CD14-positive monocyte (primary cell): Measurements from ENCODE around the gene ITGB3. TPM values are rescaled to one million over a fixed set of nuclear protein-coding genes. Genes with fewer than 3 reads are reported as not detected.
A peak's percentile ranks its signal among the peaks of the same experiment; 100 is the strongest.

ENCODE experiments used
- DNase-seq, 3 donors: peaks; one replicate each; pipeline ENCODE4 v3.0.0-alpha.2; 2011 to 2022
- H2AFZ ChIP-seq: 2 replicates; pipeline ENCODE4 v1.6.0; 2012; ENCODE audit warnings: mild to moderate bottlenecking, low read depth, low read length, inconsistent platforms; ENCODE audit not compliant: insufficient read depth, poor library complexity, severe bottlenecking
- H3K27ac ChIP-seq, 2 donors: 1 replicate in 1 of 2; 2 replicates in 1 of 2; pipeline ENCODE4 v1.5.1; 2012 to 2013; ENCODE audit warnings: low read length in 2 of 2, control low read depth in 1 of 2, inconsistent platforms in 1 of 2, low read depth in 1 of 2, mild to moderate bottlenecking in 1 of 2
- H3K27me3 ChIP-seq, 2 donors: one replicate each; pipeline versions ENCODE4 v1.6.0 to v1.6.1; 2011 to 2013; ENCODE audit warnings: low read length in 2 of 2; ENCODE audit not compliant: control insufficient read depth in 2 of 2, insufficient read depth in 2 of 2
- H3K36me3 ChIP-seq, 2 donors: replicated peaks in 1 of 2; 1 replicate in 1 of 2; 2 replicates in 1 of 2; pipeline versions ENCODE4 v1.5.1 to v1.6.1; 2012 to 2013; ENCODE audit warnings: low read length in 2 of 2, control low read depth in 1 of 2, inconsistent platforms in 1 of 2, mild to moderate bottlenecking in 1 of 2; ENCODE audit not compliant: insufficient read depth in 2 of 2, control insufficient read depth in 1 of 2
- H3K4me1 ChIP-seq, 2 donors: 1 replicate in 1 of 2; 2 replicates in 1 of 2; pipeline versions ENCODE4 v1.5.1 to v1.6.1; 2012 to 2013; ENCODE audit warnings: low read length in 2 of 2, control low read depth in 1 of 2, inconsistent platforms in 1 of 2, mild to moderate bottlenecking in 1 of 2, moderate library complexity in 1 of 2; ENCODE audit not compliant: insufficient read depth in 2 of 2, control insufficient read depth in 1 of 2
- H3K4me2 ChIP-seq: replicated peaks from 2 replicates; pipeline ENCODE3; 2012; ENCODE audit warnings: low read length, moderate library complexity, mild to moderate bottlenecking; ENCODE audit not compliant: poor library complexity, severe bottlenecking; ENCODE audit errors: extremely low read depth
- H3K4me3 ChIP-seq, 3 experiments: fragments of 200-600 bp in 1 of 3; sonication (generic) in 1 of 3; replicated peaks in 1 of 3; 1 replicate in 2 of 3; 2 replicates in 1 of 3; pipeline ENCODE4 v1.5.1; 2011 to 2013; ENCODE audit warnings: low read length in 3 of 3, mild to moderate bottlenecking in 3 of 3, control low read depth in 2 of 3, low read depth in 2 of 3, inconsistent platforms in 1 of 3, moderate library complexity in 1 of 3
- H3K79me2 ChIP-seq: 2 replicates; pipeline ENCODE4 v1.6.0; 2012; ENCODE audit warnings: mild to moderate bottlenecking, control low read depth, inconsistent platforms, low read length, moderate library complexity; ENCODE audit not compliant: insufficient read depth
- H3K9ac ChIP-seq: 2 replicates; pipeline ENCODE4 v1.6.0; 2017; ENCODE audit warnings: low read length, mild to moderate bottlenecking; ENCODE audit not compliant: insufficient read depth, poor library complexity, severe bottlenecking
- H3K9me3 ChIP-seq, 2 donors: replicated peaks in 1 of 2; 1 replicate in 1 of 2; 2 replicates in 1 of 2; pipeline versions ENCODE4 v1.5.1 to v1.6.1; 2012 to 2013; ENCODE audit warnings: low read length in 2 of 2, control low read depth in 1 of 2; ENCODE audit not compliant: control insufficient read depth in 1 of 2, insufficient read depth in 1 of 2
- H4K20me1 ChIP-seq: 2 replicates; pipeline ENCODE4 v1.6.0; 2012; ENCODE audit warnings: mild to moderate bottlenecking, low read length, control low read depth, moderate library complexity; ENCODE audit not compliant: insufficient read depth
- H3K27ac Mint-ChIP-seq, 7 donors: one replicate each; pipeline ENCODE4 v1.8.0; 2020; ENCODE audit warnings: mild to moderate bottlenecking in 7 of 7, mixed read lengths in 7 of 7, moderate library complexity in 6 of 7, inconsistent platforms in 2 of 7
- H3K27me3 Mint-ChIP-seq, 3 donors: one replicate each; pipeline ENCODE4 v1.8.0; 2021 to 2022; ENCODE audit warnings: low read depth in 3 of 3, mild to moderate bottlenecking in 3 of 3, mixed read lengths in 3 of 3, moderate library complexity in 3 of 3, inconsistent platforms in 1 of 3
- H3K36me3 Mint-ChIP-seq, 2 donors: one replicate each; pipeline ENCODE4 v1.8.0; 2020; ENCODE audit warnings: mixed read lengths in 2 of 2, inconsistent platforms in 1 of 2, mild to moderate bottlenecking in 1 of 2
- H3K4me1 Mint-ChIP-seq: one replicate; pipeline ENCODE4 v1.8.0; 2020; ENCODE audit warnings: mild to moderate bottlenecking, mixed read lengths
- H3K4me3 Mint-ChIP-seq, 2 donors: one replicate each; pipeline ENCODE4 v1.8.0; 2020; ENCODE audit warnings: mild to moderate bottlenecking in 2 of 2, mixed read lengths in 2 of 2, moderate library complexity in 1 of 2
- H3K9me3 Mint-ChIP-seq, 7 donors: one replicate each; pipeline ENCODE4 v1.8.0; 2020 to 2022; ENCODE audit warnings: mixed read lengths in 7 of 7, mild to moderate bottlenecking in 6 of 7, moderate library complexity in 6 of 7, inconsistent platforms in 2 of 7
- CTCF ChIP-seq: fragments of 200-600 bp; IDR thresholded peaks from one replicate; pipeline ENCODE4 v1.8.0; 2022; ENCODE audit warnings: antibody characterized with exemption, mild to moderate bottlenecking
- WGBS: methylation state at CpG from one replicate; pipeline ENCODE4 v1.1.5; 2013; ENCODE audit warnings: missing lambda C conversion rate; ENCODE audit not compliant: insufficient coverage; 5-methylcytosine and 5-hydroxymethylcytosine counted together
- intact Hi-C, 2 donors: fragments of 100-400 bp; cut with micrococcal nuclease; formaldehyde crosslinking; loops; one replicate each; pipeline versions ENCODE4 v1.15.0 to v1.15.1; 2023
- polyA plus RNA-seq, 3 donors: library from polyadenylated mRNA; depleted of rRNA in 1 of 3; unstranded in 2 of 3; stranded (reverse) in 1 of 3; fragments of 300-500 nt in 2 of 3; fragments of >200 nt in 1 of 3; fragmentation: Illumina TruSeq in 2 of 3; gene quantifications; 1 replicate in 2 of 3; 2 replicates in 1 of 3; pipeline ENCODE4 v1.2.3, GENCODE V29; 2012 to 2021

The ITGB3 gene
- polyA plus RNA-seq, 3 donors, result 0.01 to 1.6 (median 1.3) TPM

GRCh38 chr17:47252209-47252608, 1.4 kb upstream of the ITGB3 start:
- 92% methylated on average over 1 of the region's 1 CpG for WGBS
- H3K27ac Mint-ChIP-seq, result no peak overlapping the region
- Histone ChIP-seq H3K4me2 (no peak overlapping the region), H3K27me3 (peaks cover 38 to 49% of the 10 kb centered on the region in 2 donors), H3K36me3 (no peaks in the 10 kb centered on the region), H3K9me3 (peaks cover 0 to 4% of the 10 kb centered on the region in 2 donors), H2AFZ (no peak overlapping the region), H3K4me3 (no peak overlapping the region), H4K20me1 (no peaks in the 10 kb centered on the region), H3K27ac (no peak overlapping the region), H3K79me2 (no peaks in the 10 kb centered on the region), H3K4me1 (peaks cover 9 to 15% of the 10 kb centered on the region in 2 donors), H3K9ac (no peak overlapping the region)
- intact Hi-C loops, result no loop called here
- H3K4me3 Mint-ChIP-seq, result peak overlapping the region in 1 of 2 donors; percentile 71
- no peak for DNase-seq
- H3K27me3 Mint-ChIP-seq, result peaks cover 50 to 66% (median 56%) of the 10 kb centered on the region in 3 donors
- peaks cover 6 to 12% of the 10 kb centered on the region in 2 donors for H3K36me3 Mint-ChIP-seq
- TF ChIP-seq CTCF, result no peak
- H3K9me3 Mint-ChIP-seq, result peaks cover 0 to 13% (median 2%) of the 10 kb centered on the region in 7 donors
- peaks cover 8% of the 10 kb centered on the region for H3K4me1 Mint-ChIP-seq

- H3K9ac ChIP-seq, result no peak overlapping the region
- intact Hi-C loops, result no loop called here
- H3K4me1 ChIP-seq, result peaks cover 9 to 15% of the 10 kb centered on the region in 2 donors
- peaks cover 6 to 12% of the 10 kb centered on the region in 2 donors for H3K36me3 Mint-ChIP-seq
- DNase-seq, result no peak
- H3K4me2 ChIP-seq, result peak overlapping the region; percentile 87
- H4K20me1 ChIP-seq, result no peaks in the 10 kb centered on the region
- H3K4me3 Mint-ChIP-seq, result peak overlapping the region; percentile 45 to 79
- no peak for TF ChIP-seq CTCF
- H3K9me3 ChIP-seq, result peaks cover 0 to 4% of the 10 kb centered on the region in 2 donors
- H2AFZ ChIP-seq, result peak overlapping the region; percentile 74
- H3K79me2 ChIP-seq, result no peaks in the 10 kb centered on the region
- peaks cover 57 to 73% (median 64%) of the 10 kb centered on the region in 3 donors for H3K27me3 Mint-ChIP-seq
- H3K27ac Mint-ChIP-seq, result no peak overlapping the region
- 74% methylated on average over 10 of the region's 10 CpGs for WGBS
- H3K4me1 Mint-ChIP-seq, result peaks cover 15% of the 10 kb centered on the region
- no peaks in the 10 kb centered on the region for H3K36me3 ChIP-seq
- peak overlapping the region in 1 of 3 experiments; percentile 75 for H3K4me3 ChIP-seq
- H3K9me3 Mint-ChIP-seq, result peaks cover 0 to 15% (median 2%) of the 10 kb centered on the region in 7 donors
- H3K27me3 ChIP-seq, result peaks cover 45 to 57% of the 10 kb centered on the region in 2 donors
- no peak overlapping the region for H3K27ac ChIP-seq
Observed at GRCh38 chr17:47252766-47253512, 688 bp upstream of the ITGB3 start.
